ENCODE data around the gene PTMA.
A peak's percentile ranks its signal among the peaks of the same experiment; 100 is the strongest.

Gene PTMA

DNA sequence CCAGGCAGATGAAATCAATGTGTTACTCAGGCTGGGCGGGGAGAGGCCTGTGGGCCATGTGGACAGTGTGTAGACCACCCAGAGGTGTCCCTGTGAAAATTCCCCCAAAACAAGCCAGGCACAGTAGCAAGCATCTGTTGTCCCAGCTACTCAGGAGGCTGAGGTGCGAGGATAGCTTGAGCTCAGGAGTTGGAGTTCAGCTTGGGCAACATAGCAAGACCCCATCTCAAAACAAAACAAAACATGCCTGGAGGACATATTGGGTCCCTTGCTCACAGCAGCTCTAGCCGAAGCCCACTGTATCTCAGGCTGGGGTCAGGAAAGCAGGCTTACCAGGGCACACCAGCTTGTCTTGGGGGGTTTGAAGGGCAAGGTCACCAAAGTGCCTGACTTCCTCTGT, 4.3 kb upstream of the PTMA start:
- Histone ChIP-seq H3K4me1 (ENCODE audit: control insufficient read depth, low read length) (peaks cover 30% of the 10 kb centered on the region), H3F3A (ENCODE audit: control insufficient read depth, insufficient read depth) (peaks cover 5% of the 10 kb centered on the region), H4K20me1 (ENCODE audit: control insufficient read depth, insufficient read depth, low read depth, low read length) (peaks cover 4% of the 10 kb centered on the region; the same call in 1 of the 2 replicates), H3K4me3 (ENCODE audit: low read length) (no peak overlapping the region), H3K27ac (ENCODE audit: low read depth, low read length) (no peak overlapping the region), H3K9me2 (replicated peaks; ENCODE audit: control insufficient read depth, low read length) (no peaks in the 10 kb centered on the region), H3K36me3 (ENCODE audit: control insufficient read depth, low read length) (peaks cover 20% of the 10 kb centered on the region), H3K9me3 (ENCODE audit: control insufficient read depth, insufficient read depth, low read length) (no peaks in the 10 kb centered on the region), H3K4me2 (ENCODE audit: low read length) (0 out of 2 replicates have a peak overlapping the region, but pooled peaks have one; percentile 12), H3K79me2 (ENCODE audit: control insufficient read depth, low read length) (peaks cover 32% of the 10 kb centered on the region), H3K27me3 (ENCODE audit: control insufficient read depth, low read length) (no peaks in the 10 kb centered on the region)
- no peak for TF ChIP-seq EZH2phosphoT487 (IDR thresholded peaks at IDR 0.05; ENCODE audit: borderline replicate concordance, low read length)
- TF ChIP-seq, protein P1, sequence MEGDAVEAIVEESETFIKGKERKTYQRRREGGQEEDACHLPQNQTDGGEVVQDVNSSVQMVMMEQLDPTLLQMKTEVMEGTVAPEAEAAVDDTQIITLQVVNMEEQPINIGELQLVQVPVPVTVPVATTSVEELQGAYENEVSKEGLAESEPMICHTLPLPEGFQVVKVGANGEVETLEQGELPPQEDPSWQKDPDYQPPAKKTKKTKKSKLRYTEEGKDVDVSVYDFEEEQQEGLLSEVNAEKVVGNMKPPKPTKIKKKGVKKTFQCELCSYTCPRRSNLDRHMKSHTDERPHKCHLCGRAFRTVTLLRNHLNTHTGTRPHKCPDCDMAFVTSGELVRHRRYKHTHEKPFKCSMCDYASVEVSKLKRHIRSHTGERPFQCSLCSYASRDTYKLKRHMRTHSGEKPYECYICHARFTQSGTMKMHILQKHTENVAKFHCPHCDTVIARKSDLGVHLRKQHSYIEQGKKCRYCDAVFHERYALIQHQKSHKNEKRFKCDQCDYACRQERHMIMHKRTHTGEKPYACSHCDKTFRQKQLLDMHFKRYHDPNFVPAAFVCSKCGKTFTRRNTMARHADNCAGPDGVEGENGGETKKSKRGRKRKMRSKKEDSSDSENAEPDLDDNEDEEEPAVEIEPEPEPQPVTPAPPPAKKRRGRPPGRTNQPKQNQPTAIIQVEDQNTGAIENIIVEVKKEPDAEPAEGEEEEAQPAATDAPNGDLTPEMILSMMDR (IDR thresholded peaks at IDR 0.05; ENCODE audit: low read depth, low read length, poor library complexity, severe bottlenecking): no peak

DNA sequence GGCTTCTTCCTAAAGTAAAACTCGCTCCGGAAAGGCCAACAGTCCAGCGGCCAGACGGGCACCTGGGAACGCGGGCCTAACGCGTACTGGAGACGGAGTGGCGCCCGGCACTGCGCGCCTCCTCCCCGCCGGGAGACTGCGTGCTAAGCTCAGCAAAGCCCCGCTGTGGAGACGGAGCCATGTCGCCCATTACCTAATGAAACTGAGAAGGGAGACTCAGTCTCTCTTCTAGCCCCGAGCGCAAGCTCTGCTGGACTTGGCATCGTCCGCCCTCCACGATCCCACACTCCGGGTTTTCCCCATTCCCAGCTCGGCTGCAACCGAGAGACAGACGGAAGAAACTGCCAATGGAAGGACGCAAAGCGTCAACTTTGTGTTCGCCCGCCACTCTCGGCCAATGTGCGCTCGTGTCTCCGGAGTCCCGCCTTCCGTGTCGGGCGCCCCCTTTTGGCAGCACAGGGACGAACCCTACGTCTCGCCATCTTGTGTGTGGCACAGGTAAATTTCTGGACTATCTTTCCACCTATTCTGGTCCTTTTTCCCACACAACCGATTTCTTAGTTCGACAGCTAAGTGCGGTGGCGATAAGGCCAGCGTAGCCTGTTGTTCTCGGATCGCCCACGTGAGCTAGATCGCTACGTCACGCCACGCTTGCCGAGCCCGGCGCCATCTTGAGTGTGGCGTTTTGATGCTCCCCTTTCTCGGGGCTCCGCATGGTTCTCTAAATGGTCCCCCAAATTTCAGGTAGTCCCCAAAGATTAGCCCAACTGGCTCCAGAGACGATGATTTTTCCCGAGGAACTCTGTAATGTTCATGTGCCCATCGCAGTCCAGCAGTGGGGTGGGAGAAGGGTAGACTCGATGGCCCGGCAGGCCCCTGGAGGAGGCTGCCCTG, 1.3 kb upstream of the PTMA start:
- H3K9me3 ChIP-seq (ENCODE audit: control insufficient read depth, insufficient read depth, low read length): no peaks in the 10 kb centered on the region
- H3K27me3 ChIP-seq (ENCODE audit: control insufficient read depth, low read length): no peaks in the 10 kb centered on the region
- peaks cover 34% of the 10 kb centered on the region for H3K4me1 ChIP-seq (ENCODE audit: control insufficient read depth, low read length)
- H3K4me3 ChIP-seq (ENCODE audit: low read length): peak overlapping the region; percentile 98
- H3K4me2 ChIP-seq (ENCODE audit: low read length): peak overlapping the region; percentile 100
- peaks cover 49% of the 10 kb centered on the region for H3K36me3 ChIP-seq (ENCODE audit: control insufficient read depth, low read length)
- TF ChIP-seq, protein P1 (IDR thresholded peaks at IDR 0.05; ENCODE audit: low read depth, low read length, poor library complexity, severe bottlenecking): peak; percentile 99
- TF ChIP-seq EZH2phosphoT487 (IDR thresholded peaks at IDR 0.05; ENCODE audit: borderline replicate concordance, low read length): no peak
- peak overlapping the region; percentile 93 for H3K27ac ChIP-seq (ENCODE audit: low read depth, low read length)
- peaks cover 62% of the 10 kb centered on the region for H3K79me2 ChIP-seq (ENCODE audit: control insufficient read depth, low read length)
- H4K20me1 ChIP-seq (ENCODE audit: control insufficient read depth, insufficient read depth, low read depth, low read length): peaks cover 17% of the 10 kb centered on the region
- H3F3A ChIP-seq (ENCODE audit: control insufficient read depth, insufficient read depth): peaks cover 30% of the 10 kb centered on the region
- H3K9me2 ChIP-seq (replicated peaks; ENCODE audit: control insufficient read depth, low read length): no peaks in the 10 kb centered on the region

DNA sequence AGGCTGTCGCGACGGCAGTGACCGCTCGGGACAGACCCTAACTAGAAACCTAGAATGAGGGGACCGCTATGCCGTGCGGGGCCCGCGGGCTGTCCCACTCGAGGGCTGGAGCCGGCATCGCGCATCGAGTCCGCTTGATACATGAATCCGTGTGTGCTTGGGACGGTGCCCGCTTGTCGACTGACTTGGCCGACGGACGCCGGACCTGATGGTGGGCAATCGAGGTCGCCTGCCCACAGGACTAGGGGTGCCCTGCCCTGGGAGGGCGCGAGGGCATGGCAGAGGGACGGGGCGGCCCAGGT, 749 bp upstream of the PTMA start:
- H3K4me2 ChIP-seq (ENCODE audit: low read length): peak overlapping the region; percentile 100

More for the DNA sequence above, 749 bp upstream of the PTMA start:
- no peak for TF ChIP-seq EZH2phosphoT487 (IDR thresholded peaks at IDR 0.05; ENCODE audit: borderline replicate concordance, low read length)
- TF ChIP-seq, protein P1 (IDR thresholded peaks at IDR 0.05; ENCODE audit: low read depth, low read length, poor library complexity, severe bottlenecking): no peak
- peaks cover 36% of the 10 kb centered on the region for H3F3A ChIP-seq (ENCODE audit: control insufficient read depth, insufficient read depth)
- H3K27me3 ChIP-seq (ENCODE audit: control insufficient read depth, low read length): no peaks in the 10 kb centered on the region
- H3K4me1 ChIP-seq (ENCODE audit: control insufficient read depth, low read length): peaks cover 40% of the 10 kb centered on the region
- H3K36me3 ChIP-seq (ENCODE audit: control insufficient read depth, low read length): peaks cover 55% of the 10 kb centered on the region
- H3K9me3 ChIP-seq (ENCODE audit: control insufficient read depth, insufficient read depth, low read length): no peaks in the 10 kb centered on the region
- peaks cover 68% of the 10 kb centered on the region for H3K79me2 ChIP-seq (ENCODE audit: control insufficient read depth, low read length)
- H3K9me2 ChIP-seq (replicated peaks; ENCODE audit: control insufficient read depth, low read length): no peaks in the 10 kb centered on the region
- peak overlapping the region; percentile 98 for H3K4me3 ChIP-seq (ENCODE audit: low read length)
- H3K27ac ChIP-seq (ENCODE audit: low read depth, low read length): peak overlapping the region; percentile 93
- peaks cover 18% of the 10 kb centered on the region for H4K20me1 ChIP-seq (ENCODE audit: control insufficient read depth, insufficient read depth, low read depth, low read length)

All from DOHH2 (cell line).